NCI-H2107 treated with DMSO at 0.1 percent for 48 hours (cell line): ENCODE results near the gene RGMA.
"Not testable (repeated sequence)": the region's sequence is repeated elsewhere in the genome, so short reads cannot be mapped to it uniquely, and the experiment has no call there.

ENCODE experiments used
- DNase-seq: peaks from one replicate; lab custom pipeline; 2025; ENCODE audit not compliant: unreplicated experiment; lab: John Stamatoyannopoulos, UW

RGMA gene

GRCh38 chr15:93049233-93049632, 39.8 kb downstream of the RGMA start:
- DNase-seq, result no peak

GRCh38 chr15:93048759-93049161, 40.3 kb downstream of the RGMA start:
- no peak for DNase-seq

GRCh38 chr15:93048426-93048721, 40.6 kb downstream of the RGMA start:
- DNase-seq, result no peak

GRCh38 chr15:93047621-93048425, 41.2 kb downstream of the RGMA start:
- DNase-seq, result no peak

GRCh38 chr15:93046721-93047120, 42.3 kb downstream of the RGMA start:
- DNase-seq, result no peak

GRCh38 chr15:93046120-93046519, 42.9 kb downstream of the RGMA start:
- DNase-seq, result no peak

GRCh38 chr15:93045191-93045785, 43.7 kb downstream of the RGMA start:
- no peak for DNase-seq

- DNase-seq, result no peak
Measured at GRCh38 chr15:93044301-93045190, 44.5 kb downstream of the RGMA start.

- no peak for DNase-seq
Measured at GRCh38 chr15:93043621-93044300, 45.2 kb downstream of the RGMA start.

- no peak for DNase-seq
Measured at GRCh38 chr15:93042691-93043378, 46.2 kb downstream of the RGMA start.

- DNase-seq, result no peak
Measured at GRCh38 chr15:93042211-93042610, 46.8 kb downstream of the RGMA start.

GRCh38 chr15:93041159-93041547, 47.9 kb downstream of the RGMA start:
- no peak for DNase-seq

GRCh38 chr15:93040288-93041158, 48.5 kb downstream of the RGMA start:
- DNase-seq, result no peak

GRCh38 chr15:93039562-93040287, 49.3 kb downstream of the RGMA start:
- DNase-seq, result not testable (repeated sequence)

- DNase-seq, result no peak
Measured at GRCh38 chr15:93037820-93038705, 50.9 kb downstream of the RGMA start.

GRCh38 chr15:93036951-93037819, 51.8 kb downstream of the RGMA start:
- no peak for DNase-seq
